Activated naive CD4-positive, alpha-beta T cell treated with anti-CD3 and anti-CD28 coated beads, Interleukin-2, amount 10 ng/mL, durations not matched to agents 7 days and 5 days (primary cell): ENCODE data around the gene PRSS1.
A peak's percentile ranks its signal among the peaks of the same experiment; 100 is the strongest.
"Not testable (repeated sequence)": the region's sequence is repeated elsewhere in the genome, so short reads cannot be mapped to it uniquely, and the experiment has no call there.

ENCODE experiments used
- CTCF ChIA-PET: fragments of 350-600 bp; sonication (Branson Sonifier 250); formaldehyde crosslinking; loops from one replicate; lab custom pipeline; 2021; ENCODE audit warnings: antibody characterized with exemption; lab: Charles Lee
- DNase-seq: peaks from one replicate; pipeline ENCODE4 v3.0.0-alpha.2; 2020
- H3K27ac Mint-ChIP-seq: one replicate; pipeline ENCODE4 v1.8.0; 2021; ENCODE audit warnings: mild to moderate bottlenecking, moderate library complexity, mixed read lengths
- H3K27me3 Mint-ChIP-seq: one replicate; pipeline ENCODE4 v1.8.0; 2021; ENCODE audit warnings: mild to moderate bottlenecking, mixed read lengths
- H3K36me3 Mint-ChIP-seq: one replicate; pipeline ENCODE4 v1.8.0; 2021; ENCODE audit warnings: mixed read lengths
- H3K4me1 Mint-ChIP-seq: one replicate; pipeline ENCODE4 v1.8.0; 2021; ENCODE audit warnings: mixed read lengths
- H3K4me3 Mint-ChIP-seq: one replicate; pipeline ENCODE4 v1.8.0; 2021; ENCODE audit warnings: mild to moderate bottlenecking, moderate library complexity, mixed read lengths
- H3K9me3 Mint-ChIP-seq: one replicate; pipeline ENCODE4 v1.8.0; 2021; ENCODE audit warnings: mixed read lengths

PRSS1 gene

GRCh38 chr7:142722248-142722794 is 27.0 kb upstream of the PRSS1 start:
- Mint-ChIP-seq H3K27ac (peak overlapping the region; percentile 92), H3K9me3 (no peaks in the 10 kb centered on the region), H3K36me3 (peaks cover 3% of the 10 kb centered on the region), H3K4me1 (peaks cover 40% of the 10 kb centered on the region), H3K27me3 (no peaks in the 10 kb centered on the region), H3K4me3 (peak overlapping the region; percentile 80)
- CTCF ChIA-PET: no interaction called here
- no peak for DNase-seq

- no peak overlapping the region for H3K4me3 Mint-ChIP-seq
- DNase-seq: no peak
- H3K36me3 Mint-ChIP-seq: no peaks in the 10 kb centered on the region
- H3K27ac Mint-ChIP-seq: no peak overlapping the region
- peaks cover 3% of the 10 kb centered on the region for H3K27me3 Mint-ChIP-seq
- CTCF ChIA-PET: no interaction called here
- H3K9me3 Mint-ChIP-seq: no peaks in the 10 kb centered on the region
- no peaks in the 10 kb centered on the region for H3K4me1 Mint-ChIP-seq
These were observed 16.0 kb upstream of the PRSS1 start for GRCh38 chr7:142733271-142733670.

GRCh38 chr7:142739923-142740492 is 9.3 kb upstream of the PRSS1 start:
- H3K9me3 Mint-ChIP-seq: no peaks in the 10 kb centered on the region
- CTCF ChIA-PET: no interaction called here
- no peak overlapping the region for H3K4me3 Mint-ChIP-seq
- no peak for DNase-seq
- H3K4me1 Mint-ChIP-seq: no peaks in the 10 kb centered on the region
- no peaks in the 10 kb centered on the region for H3K36me3 Mint-ChIP-seq
- H3K27ac Mint-ChIP-seq: peak overlapping the region; percentile 68
- H3K27me3 Mint-ChIP-seq: peaks cover 13% of the 10 kb centered on the region

- peaks cover 16% of the 10 kb centered on the region for H3K27me3 Mint-ChIP-seq
- no peak for DNase-seq
- no peaks in the 10 kb centered on the region for H3K4me1 Mint-ChIP-seq
- no peak overlapping the region for H3K27ac Mint-ChIP-seq
- no peaks in the 10 kb centered on the region for H3K36me3 Mint-ChIP-seq
- H3K4me3 Mint-ChIP-seq: no peak overlapping the region
- H3K9me3 Mint-ChIP-seq: no peaks in the 10 kb centered on the region
- CTCF ChIA-PET: no interaction called here
These were observed 8.5 kb upstream of the PRSS1 start for GRCh38 chr7:142740786-142741185.

- CTCF ChIA-PET, H3K9me3 Mint-ChIP-seq, DNase-seq, H3K4me3 Mint-ChIP-seq, H3K4me1 Mint-ChIP-seq, H3K36me3 Mint-ChIP-seq, H3K27ac Mint-ChIP-seq: not testable (repeated sequence)
- H3K27me3 Mint-ChIP-seq: peaks cover 21% of the 10 kb centered on the region
These were observed 7.3 kb upstream of the PRSS1 start for GRCh38 chr7:142741932-142742331.

GRCh38 chr7:142745091-142745635 is 4.1 kb upstream of the PRSS1 start:
- Mint-ChIP-seq H3K27ac (no peak overlapping the region), H3K36me3 (no peaks in the 10 kb centered on the region), H3K27me3 (peaks cover 20% of the 10 kb centered on the region), H3K9me3 (no peaks in the 10 kb centered on the region), H3K4me1 (no peaks in the 10 kb centered on the region), H3K4me3 (no peak overlapping the region)
- no peak for DNase-seq
- CTCF ChIA-PET: no interaction called here

GRCh38 chr7:142745745-142746144 is 3.5 kb upstream of the PRSS1 start:
- no peak overlapping the region for H3K27ac Mint-ChIP-seq
- CTCF ChIA-PET: interaction anchor here (0.6 kb wide), 1 partner anchor 470 kb away, joined by 3 read pairs; no protein-coding TSS in a partner anchor
- peaks cover 15% of the 10 kb centered on the region for H3K27me3 Mint-ChIP-seq
- DNase-seq: no peak
- H3K36me3 Mint-ChIP-seq: no peaks in the 10 kb centered on the region
- H3K9me3 Mint-ChIP-seq: no peaks in the 10 kb centered on the region
- no peaks in the 10 kb centered on the region for H3K4me1 Mint-ChIP-seq
- no peak overlapping the region for H3K4me3 Mint-ChIP-seq

GRCh38 chr7:142746264-142746663 is 3.0 kb upstream of the PRSS1 start:
- Mint-ChIP-seq H3K27me3 (peaks cover 14% of the 10 kb centered on the region), H3K4me3 (no peak overlapping the region), H3K27ac (no peak overlapping the region), H3K9me3 (no peaks in the 10 kb centered on the region), H3K4me1 (no peaks in the 10 kb centered on the region), H3K36me3 (no peaks in the 10 kb centered on the region)
- no peak for DNase-seq
- CTCF ChIA-PET: interaction anchor here (0.6 kb wide), 1 partner anchor 469 kb away, joined by 3 read pairs; no protein-coding TSS in a partner anchor

- H3K4me3 Mint-ChIP-seq, H3K27ac Mint-ChIP-seq, H3K9me3 Mint-ChIP-seq, DNase-seq, H3K4me1 Mint-ChIP-seq, H3K36me3 Mint-ChIP-seq, CTCF ChIA-PET: not testable (repeated sequence)
- peaks cover 22% of the 10 kb centered on the region for H3K27me3 Mint-ChIP-seq
These were observed 862 bp upstream of the PRSS1 start for GRCh38 chr7:142748410-142748809.

- no peaks in the 10 kb centered on the region for H3K4me1 Mint-ChIP-seq
- no peaks in the 10 kb centered on the region for H3K36me3 Mint-ChIP-seq
- peaks cover 19% of the 10 kb centered on the region for H3K27me3 Mint-ChIP-seq
- CTCF ChIA-PET: no interaction called here
- DNase-seq: no peak
- H3K4me3 Mint-ChIP-seq: no peak overlapping the region
- no peak overlapping the region for H3K27ac Mint-ChIP-seq
- H3K9me3 Mint-ChIP-seq: no peaks in the 10 kb centered on the region
These were observed 1.2 kb downstream of the PRSS1 start for GRCh38 chr7:142750321-142750938.

- H3K36me3 Mint-ChIP-seq, DNase-seq, CTCF ChIA-PET, H3K4me3 Mint-ChIP-seq, H3K4me1 Mint-ChIP-seq, H3K27ac Mint-ChIP-seq, H3K9me3 Mint-ChIP-seq: not testable (repeated sequence)
- peaks cover 15% of the 10 kb centered on the region for H3K27me3 Mint-ChIP-seq
These were observed 2.4 kb downstream of the PRSS1 start for GRCh38 chr7:142751526-142752175.

- Mint-ChIP-seq H3K27me3 (peaks cover 20% of the 10 kb centered on the region), H3K9me3 (no peaks in the 10 kb centered on the region), H3K36me3 (no peaks in the 10 kb centered on the region), H3K4me1 (no peaks in the 10 kb centered on the region), H3K27ac (no peak overlapping the region), H3K4me3 (no peak overlapping the region)
- no peak for DNase-seq
- CTCF ChIA-PET: interaction anchor here (1.3 kb wide), 1 partner anchor 81 kb away, joined by 4 read pairs; no protein-coding TSS in a partner anchor
These were observed 3.3 kb downstream of the PRSS1 start for GRCh38 chr7:142752376-142753225.

GRCh38 chr7:142753366-142753765 is 4.1 kb downstream of the PRSS1 start:
- CTCF ChIA-PET: interaction anchor here (1.3 kb wide), 1 partner anchor 81 kb away, joined by 4 read pairs; no protein-coding TSS in a partner anchor
- DNase-seq: no peak

More at GRCh38 chr7:142753366-142753765, 4.1 kb downstream of the PRSS1 start:
- H3K4me1 Mint-ChIP-seq: no peaks in the 10 kb centered on the region
- no peaks in the 10 kb centered on the region for H3K36me3 Mint-ChIP-seq
- no peaks in the 10 kb centered on the region for H3K9me3 Mint-ChIP-seq
- H3K27me3 Mint-ChIP-seq: peaks cover 16% of the 10 kb centered on the region
- H3K27ac Mint-ChIP-seq: no peak overlapping the region
- no peak overlapping the region for H3K4me3 Mint-ChIP-seq
